ENCODE data around the gene STPG3. TPM values are rescaled to one million over a fixed set of nuclear protein-coding genes. Genes with fewer than 3 reads are reported as not detected.

Gene STPG3
- total and polyA plus RNA-seq, 2 of the 8 experiments (the other 6 are each of a cell fraction or from before 2014, with no cell fraction given) = not detected

- no peaks in the 10 kb centered on the region for H3K9me3 ChIP-seq (ENCODE audit: insufficient read depth in 2 of 2, low read depth in 1 of 2, low read length in 1 of 2)
- peaks cover 15 to 18% of the 10 kb centered on the region in 2 experiments for H4K20me1 ChIP-seq (replicated peaks in 1 of 2; ENCODE audit: control insufficient read depth in 1 of 2, insufficient read depth in 2 of 2, low read length in 2 of 2)
- no peak overlapping the region for H3K4me2 ChIP-seq (ENCODE audit: insufficient read depth in 1 of 2, low read depth in 2 of 2, low read length in 2 of 2)
- H2BK120ac ChIP-seq (replicated peaks; ENCODE audit: low read depth, low read length) = no peak overlapping the region
- DNase-seq (ENCODE audit: low read depth in 1 of 2, low spot score in 2 of 2) (no peak), FAIRE-seq (no peak)
- H4K91ac ChIP-seq (replicated peaks; ENCODE audit: insufficient read length, low read length) = peak overlapping the region; percentile 30
- no peak overlapping the region for H2BK20ac ChIP-seq (ENCODE audit: low read length)
- H4K5ac ChIP-seq (ENCODE audit: insufficient read length, low read depth, low read length) = no peak overlapping the region
- no peak overlapping the region for H3K14ac ChIP-seq (ENCODE audit: insufficient read length)
- no peaks in the 10 kb centered on the region for H3K27me3 ChIP-seq (replicated peaks in 1 of 4; ENCODE audit: control insufficient read depth in 3 of 4, extremely low read depth in 1 of 4, insufficient read depth in 3 of 4, low read length in 3 of 4)
- peaks cover 5% of the 10 kb centered on the region; the same call in 1 of the 2 replicates for H3K23me2 ChIP-seq (ENCODE audit: low read depth, low read length)
- H3K56ac ChIP-seq (replicated peaks; ENCODE audit: insufficient read length, low read depth, low read length) = no peak overlapping the region
- H3K18ac ChIP-seq (ENCODE audit: extremely low read depth, low read length) = no peak overlapping the region
- CTCF ChIA-PET (ENCODE audit: partially characterized antibody) = interaction anchor here (0.8 to 20.2 kb wide), 26 partner anchors 8 to 209 kb away, joined by 3 to 204 read pairs (median 6); partner anchors contain the start of genes ANAPC2, CYSRT1, LRRC26 and RNF208
- peaks cover 0 to 14% (median 11%) of the 10 kb centered on the region in 4 experiments; a peak in 6 of 7 replicates for H3K4me1 ChIP-seq (replicated peaks in 1 of 4; ENCODE audit: control insufficient read depth in 3 of 4, insufficient read depth in 4 of 4, low read length in 3 of 4)
- no peak overlapping the region for H3K4me3 ChIP-seq (ENCODE audit: extremely low read depth in 1 of 4, insufficient read depth in 2 of 4, low read depth in 3 of 4, low read length in 4 of 4)
- no peak overlapping the region for H3K23ac ChIP-seq (ENCODE audit: insufficient read length)
- H3K36me3 ChIP-seq (ENCODE audit: control insufficient read depth in 2 of 4, insufficient read depth in 4 of 4, low read length in 3 of 4) = peaks cover 4 to 13% (median 9%) of the 10 kb centered on the region in 4 experiments; a peak in 7 of 8 replicates
- POLR2A ChIA-PET (ENCODE audit: partially characterized antibody) = interaction anchor here (1.2 to 69.9 kb wide), 4 partner anchors 3 to 50 kb away, joined by 3 to 1462 read pairs (median 733); partner anchors contain the start of genes CYSRT1, NDOR1, NELFB and RNF208
- TF ChIP-seq SUZ12 (IDR thresholded peaks at IDR 0.05; ENCODE audit: low read length) (no peak), ASH2L (IDR thresholded peaks at IDR 0.05; ENCODE audit: low read length) (no peak), JUN (IDR thresholded peaks at IDR 0.05; ENCODE audit: low read depth, low read length) (no peak)
- H3K4ac ChIP-seq (replicated peaks; ENCODE audit: insufficient read length, low read depth, low read length) = no peak overlapping the region
- H3K79me2 ChIP-seq (ENCODE audit: control insufficient read depth in 1 of 2, insufficient read depth in 2 of 2, low read length in 2 of 2) = peaks cover 0 to 20% of the 10 kb centered on the region in 2 experiments; a peak in 2 of 4 replicates
- no peak overlapping the region for H2AFZ ChIP-seq (ENCODE audit: low read length)
- H3K79me1 ChIP-seq (ENCODE audit: low read depth, low read length) = peaks cover 5% of the 10 kb centered on the region; the same call in 1 of the 2 replicates
- 84% methylated on average over 13 of the region's 13 CpGs; no CpG with 5 or more reads in 1 of the 2 experiments for WGBS, 2 experiments (ENCODE audit: extremely low coverage in 1 of 2, insufficient coverage in 1 of 2, insufficient read length in 1 of 2, insufficient replicate concordance in 2 of 2, low coverage in 1 of 2, low lambda C conversion rate in 2 of 2, missing lambda C conversion rate in 1 of 2)
- no peak overlapping the region for H3K9ac ChIP-seq (replicated peaks in 1 of 4; ENCODE audit: extremely low read depth in 1 of 4, low read depth in 3 of 4, low read length in 3 of 4)
- H4K8ac ChIP-seq (ENCODE audit: extremely low read depth, insufficient read depth, low read length) = no peak overlapping the region
- H2BK15ac ChIP-seq (ENCODE audit: low read length) = no peak overlapping the region; the same call in 1 of the 2 replicates
- H2AK5ac ChIP-seq (ENCODE audit: low read depth, low read length) = no peak overlapping the region
- no peak overlapping the region for H3K27ac ChIP-seq (ENCODE audit: low read depth, low read length)
- no peak overlapping the region for H2BK12ac ChIP-seq (ENCODE audit: low read depth, low read length)
- H2BK5ac ChIP-seq (ENCODE audit: low read depth, low read length) = no peak overlapping the region
Observed at GRCh38 chr9:137237759-137238726, 13.0 kb upstream of the STPG3 start.

All from H1 (cell line).